ENCODE measurements around the gene TAF6.

GRCh38 chr7:100142461-100142860, 23.3 kb upstream of the TAF6 start:
- TF ChIP-seq HEYL (CRISPR knock-in tag; IDR thresholded peaks at IDR 0.05): no peak
- TF ChIP-seq, protein P1, sequence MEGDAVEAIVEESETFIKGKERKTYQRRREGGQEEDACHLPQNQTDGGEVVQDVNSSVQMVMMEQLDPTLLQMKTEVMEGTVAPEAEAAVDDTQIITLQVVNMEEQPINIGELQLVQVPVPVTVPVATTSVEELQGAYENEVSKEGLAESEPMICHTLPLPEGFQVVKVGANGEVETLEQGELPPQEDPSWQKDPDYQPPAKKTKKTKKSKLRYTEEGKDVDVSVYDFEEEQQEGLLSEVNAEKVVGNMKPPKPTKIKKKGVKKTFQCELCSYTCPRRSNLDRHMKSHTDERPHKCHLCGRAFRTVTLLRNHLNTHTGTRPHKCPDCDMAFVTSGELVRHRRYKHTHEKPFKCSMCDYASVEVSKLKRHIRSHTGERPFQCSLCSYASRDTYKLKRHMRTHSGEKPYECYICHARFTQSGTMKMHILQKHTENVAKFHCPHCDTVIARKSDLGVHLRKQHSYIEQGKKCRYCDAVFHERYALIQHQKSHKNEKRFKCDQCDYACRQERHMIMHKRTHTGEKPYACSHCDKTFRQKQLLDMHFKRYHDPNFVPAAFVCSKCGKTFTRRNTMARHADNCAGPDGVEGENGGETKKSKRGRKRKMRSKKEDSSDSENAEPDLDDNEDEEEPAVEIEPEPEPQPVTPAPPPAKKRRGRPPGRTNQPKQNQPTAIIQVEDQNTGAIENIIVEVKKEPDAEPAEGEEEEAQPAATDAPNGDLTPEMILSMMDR (IDR thresholded peaks at IDR 0.05): no peak
- TF ChIP-seq, protein P2, sequence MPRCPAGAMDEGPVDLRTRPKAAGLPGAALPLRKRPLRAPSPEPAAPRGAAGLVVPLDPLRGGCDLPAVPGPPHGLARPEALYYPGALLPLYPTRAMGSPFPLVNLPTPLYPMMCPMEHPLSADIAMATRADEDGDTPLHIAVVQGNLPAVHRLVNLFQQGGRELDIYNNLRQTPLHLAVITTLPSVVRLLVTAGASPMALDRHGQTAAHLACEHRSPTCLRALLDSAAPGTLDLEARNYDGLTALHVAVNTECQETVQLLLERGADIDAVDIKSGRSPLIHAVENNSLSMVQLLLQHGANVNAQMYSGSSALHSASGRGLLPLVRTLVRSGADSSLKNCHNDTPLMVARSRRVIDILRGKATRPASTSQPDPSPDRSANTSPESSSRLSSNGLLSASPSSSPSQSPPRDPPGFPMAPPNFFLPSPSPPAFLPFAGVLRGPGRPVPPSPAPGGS (IDR thresholded peaks at IDR 0.05): no peak
- no peak for TF ChIP-seq ATOH8 (CRISPR knock-in tag; IDR thresholded peaks at IDR 0.05; ENCODE audit: low read depth)
- no peak for TF ChIP-seq MAX (IDR thresholded peaks at IDR 0.05)
- TF ChIP-seq ZSCAN20 (CRISPR knock-in tag; IDR thresholded peaks at IDR 0.05): no peak
- TF ChIP-seq MAFK (IDR thresholded peaks at IDR 0.05; ENCODE audit: partially characterized antibody): no peak
- TF ChIP-seq RAD21 (conservative IDR thresholded peaks at IDR 0.05 in 1 of 2, IDR thresholded peaks at IDR 0.05 in 1 of 2): no peak
- TF ChIP-seq BHLHE40 (IDR thresholded peaks at IDR 0.05; ENCODE audit: low read depth, low read length): no peak
